ENCODE measurements around the gene GRIN3B. TPM values are rescaled to one million over a fixed set of nuclear protein-coding genes. Genes with fewer than 3 reads are reported as not detected.

The GRIN3B gene
- total and polyA plus RNA-seq, 9 of the 15 experiments (the other 6 are each of a cell fraction or from before 2014, with no cell fraction given) = 0.06 to 0.95 (median 0.19) TPM; not detected in 6

GRCh38 chr19:1041835-1042685, 41.8 kb downstream of the GRIN3B start (continued):
- no peak for TF ChIP-seq CTCFL (IDR thresholded peaks at IDR 0.05; ENCODE audit: borderline replicate concordance, insufficient read depth, low read depth, low read length, poor library complexity, severe bottlenecking)
- no peak for TF ChIP-seq MAFF (IDR thresholded peaks at IDR 0.05; ENCODE audit: low read length)
- TF ChIP-seq ZNF707 (CRISPR knock-in tag; conservative IDR thresholded peaks at IDR 0.05) = no peak
- no peak for TF ChIP-seq EZH2 (IDR thresholded peaks at IDR 0.05; ENCODE audit: borderline replicate concordance, low read depth, low read length)
- TF ChIP-seq SFPQ (IDR thresholded peaks at IDR 0.05; ENCODE audit: low read depth, low read length) = no peak
- no peak for TF ChIP-seq CLOCK (CRISPR knock-in tag; IDR thresholded peaks at IDR 0.05; ENCODE audit: borderline replicate concordance)
- TF ChIP-seq HIVEP1 (CRISPR knock-in tag; IDR thresholded peaks at IDR 0.05) = no peak
- TF ChIP-seq HNRNPUL1 (IDR thresholded peaks at IDR 0.05; ENCODE audit: low read length) = no peak
- TF ChIP-seq EGR1 (conservative IDR thresholded peaks at IDR 0.05) = peak; percentile 29; the same call in 1 of the 2 replicates
- peak; percentile 100 for TF ChIP-seq CREM (IDR thresholded peaks at IDR 0.05; ENCODE audit: low read depth)
- peak; percentile 59; the same call in 1 of the 2 replicates for TF ChIP-seq GABPB1 (CRISPR knock-in tag; IDR thresholded peaks at IDR 0.05)
- TF ChIP-seq ZNF507 (tag; conservative IDR thresholded peaks at IDR 0.05) = no peak
- TF ChIP-seq U2AF1 (optimal IDR thresholded peaks at IDR 0.05; ENCODE audit: low read depth, low read length) = peak; percentile 47
- no peak for TF ChIP-seq ZNF24 (IDR thresholded peaks at IDR 0.05)
- no peak for TF ChIP-seq CUX1 (CRISPR knock-in tag; IDR thresholded peaks at IDR 0.05)

Measured in K562 (cell line).